ENCODE data around the gene RAC3.

- TF ChIP-seq, protein P1, sequence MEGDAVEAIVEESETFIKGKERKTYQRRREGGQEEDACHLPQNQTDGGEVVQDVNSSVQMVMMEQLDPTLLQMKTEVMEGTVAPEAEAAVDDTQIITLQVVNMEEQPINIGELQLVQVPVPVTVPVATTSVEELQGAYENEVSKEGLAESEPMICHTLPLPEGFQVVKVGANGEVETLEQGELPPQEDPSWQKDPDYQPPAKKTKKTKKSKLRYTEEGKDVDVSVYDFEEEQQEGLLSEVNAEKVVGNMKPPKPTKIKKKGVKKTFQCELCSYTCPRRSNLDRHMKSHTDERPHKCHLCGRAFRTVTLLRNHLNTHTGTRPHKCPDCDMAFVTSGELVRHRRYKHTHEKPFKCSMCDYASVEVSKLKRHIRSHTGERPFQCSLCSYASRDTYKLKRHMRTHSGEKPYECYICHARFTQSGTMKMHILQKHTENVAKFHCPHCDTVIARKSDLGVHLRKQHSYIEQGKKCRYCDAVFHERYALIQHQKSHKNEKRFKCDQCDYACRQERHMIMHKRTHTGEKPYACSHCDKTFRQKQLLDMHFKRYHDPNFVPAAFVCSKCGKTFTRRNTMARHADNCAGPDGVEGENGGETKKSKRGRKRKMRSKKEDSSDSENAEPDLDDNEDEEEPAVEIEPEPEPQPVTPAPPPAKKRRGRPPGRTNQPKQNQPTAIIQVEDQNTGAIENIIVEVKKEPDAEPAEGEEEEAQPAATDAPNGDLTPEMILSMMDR (IDR thresholded peaks at IDR 0.05): no peak
- no peak for TF ChIP-seq EP300 (IDR thresholded peaks at IDR 0.05)
These were observed 14.5 kb upstream of the RAC3 start for GRCh38 chr17:82016875-82017459.

Data from sigmoid colon (tissue), 4 donors.